HUES6 (cell line): ENCODE data around the gene SF3B3.

ENCODE experiments used
- H3K27ac ChIP-seq: 2 replicates; pipeline ENCODE4 v1.7.0; 2013; ENCODE audit warnings: low read depth, mild to moderate bottlenecking, low read length, inconsistent platforms
- H3K27me3 ChIP-seq: 2 replicates; pipeline ENCODE4 v1.6.1; 2013; ENCODE audit warnings: low read length; ENCODE audit not compliant: control insufficient read depth, insufficient read depth
- H3K36me3 ChIP-seq: 2 replicates; pipeline ENCODE4 v1.6.1; 2013; ENCODE audit warnings: low read length; ENCODE audit not compliant: control insufficient read depth, insufficient read depth
- H3K4me1 ChIP-seq: 2 replicates; pipeline ENCODE4 v1.6.1; 2013; ENCODE audit warnings: low read length; ENCODE audit not compliant: control insufficient read depth, insufficient read depth
- H3K4me3 ChIP-seq: 2 replicates; pipeline ENCODE4 v1.5.1; 2013; ENCODE audit warnings: low read depth, low read length
- H3K9ac ChIP-seq: one replicate; pipeline ENCODE4 v1.6.1; 2013; ENCODE audit warnings: mild to moderate bottlenecking, low read length
- H3K9me3 ChIP-seq: 2 replicates; pipeline ENCODE4 v1.6.1; 2013; ENCODE audit warnings: low read depth, low read length; ENCODE audit not compliant: control insufficient read depth, insufficient read depth

SF3B3 gene

GRCh38 chr16:70540994-70541393, 17.4 kb downstream of the SF3B3 start:
- Histone ChIP-seq H3K27ac (no peak overlapping the region), H3K9ac (no peak overlapping the region)

GRCh38 chr16:70544548-70544947, 20.9 kb downstream of the SF3B3 start:
- peaks cover 99% of the 10 kb centered on the region for H3K36me3 ChIP-seq

More at GRCh38 chr16:70540994-70541393, 17.4 kb downstream of the SF3B3 start:
- Histone ChIP-seq H3K36me3 (peaks cover 99% of the 10 kb centered on the region), H3K9me3 (no peaks in the 10 kb centered on the region), H3K27me3 (no peaks in the 10 kb centered on the region), H3K4me1 (no peaks in the 10 kb centered on the region), H3K4me3 (no peak overlapping the region)

GRCh38 chr16:70548936-70549335, 25.3 kb downstream of the SF3B3 start:
- Histone ChIP-seq H3K36me3 (peaks cover 98% of the 10 kb centered on the region), H3K9me3 (no peaks in the 10 kb centered on the region), H3K4me1 (0 out of 2 replicates have a peak, but pooled peaks cover 6% of the 10 kb centered on the region), H3K9ac (no peak overlapping the region), H3K27me3 (no peaks in the 10 kb centered on the region), H3K27ac (no peak overlapping the region), H3K4me3 (no peak overlapping the region)

More at GRCh38 chr16:70544548-70544947, 20.9 kb downstream of the SF3B3 start:
- Histone ChIP-seq H3K9me3 (no peaks in the 10 kb centered on the region), H3K27me3 (no peaks in the 10 kb centered on the region), H3K4me3 (no peak overlapping the region), H3K4me1 (no peaks in the 10 kb centered on the region), H3K9ac (no peak overlapping the region), H3K27ac (no peak overlapping the region)

GRCh38 chr16:70550082-70550481, 26.5 kb downstream of the SF3B3 start:
- H3K9ac ChIP-seq, result no peak overlapping the region
- H3K9me3 ChIP-seq, result no peaks in the 10 kb centered on the region
- no peak overlapping the region for H3K27ac ChIP-seq
- H3K4me1 ChIP-seq, result 0 out of 2 replicates have a peak, but pooled peaks cover 6% of the 10 kb centered on the region
- peaks cover 98% of the 10 kb centered on the region for H3K36me3 ChIP-seq
- H3K27me3 ChIP-seq, result no peaks in the 10 kb centered on the region
- no peak overlapping the region for H3K4me3 ChIP-seq

- H3K9ac ChIP-seq, result no peak overlapping the region
- H3K4me3 ChIP-seq, result no peak overlapping the region
- H3K36me3 ChIP-seq, result peaks cover 99% of the 10 kb centered on the region
- no peaks in the 10 kb centered on the region for H3K27me3 ChIP-seq
- 0 out of 2 replicates have a peak, but pooled peaks cover 6% of the 10 kb centered on the region for H3K4me1 ChIP-seq
- no peaks in the 10 kb centered on the region for H3K9me3 ChIP-seq
- no peak overlapping the region for H3K27ac ChIP-seq
Measured at GRCh38 chr16:70551788-70552187, 28.2 kb downstream of the SF3B3 start.

GRCh38 chr16:70552675-70553074, 29.1 kb downstream of the SF3B3 start:
- H3K36me3 ChIP-seq, result peaks cover 99% of the 10 kb centered on the region
- no peaks in the 10 kb centered on the region for H3K27me3 ChIP-seq
- no peak overlapping the region for H3K4me3 ChIP-seq
- no peak overlapping the region for H3K9ac ChIP-seq
- H3K27ac ChIP-seq, result no peak overlapping the region
- 0 out of 2 replicates have a peak, but pooled peaks cover 6% of the 10 kb centered on the region for H3K4me1 ChIP-seq
- no peaks in the 10 kb centered on the region for H3K9me3 ChIP-seq

- Histone ChIP-seq H3K9ac (no peak overlapping the region), H3K4me3 (no peak overlapping the region), H3K4me1 (0 out of 2 replicates have a peak, but pooled peaks cover 6% of the 10 kb centered on the region), H3K27ac (no peak overlapping the region), H3K27me3 (no peaks in the 10 kb centered on the region), H3K36me3 (peaks cover 99% of the 10 kb centered on the region), H3K9me3 (no peaks in the 10 kb centered on the region)
Measured at GRCh38 chr16:70553645-70554044, 30.0 kb downstream of the SF3B3 start.

GRCh38 chr16:70556063-70556462, 32.4 kb downstream of the SF3B3 start:
- no peaks in the 10 kb centered on the region for H3K27me3 ChIP-seq
- H3K4me1 ChIP-seq, result 0 out of 2 replicates have a peak, but pooled peaks cover 6% of the 10 kb centered on the region
- no peak overlapping the region for H3K9ac ChIP-seq
- no peaks in the 10 kb centered on the region for H3K9me3 ChIP-seq
- peaks cover 98% of the 10 kb centered on the region for H3K36me3 ChIP-seq
- no peak overlapping the region for H3K27ac ChIP-seq
- no peak overlapping the region for H3K4me3 ChIP-seq

GRCh38 chr16:70561623-70562022, 38.0 kb downstream of the SF3B3 start:
- no peak overlapping the region for H3K27ac ChIP-seq
- peaks cover 99% of the 10 kb centered on the region for H3K36me3 ChIP-seq
- H3K4me1 ChIP-seq, result no peaks in the 10 kb centered on the region
- H3K9ac ChIP-seq, result no peak overlapping the region
- H3K27me3 ChIP-seq, result no peaks in the 10 kb centered on the region
- no peak overlapping the region for H3K4me3 ChIP-seq
- H3K9me3 ChIP-seq, result no peaks in the 10 kb centered on the region

GRCh38 chr16:70563636-70564035, 40.0 kb downstream of the SF3B3 start:
- Histone ChIP-seq H3K36me3 (peaks cover 99% of the 10 kb centered on the region), H3K9ac (no peak overlapping the region), H3K27ac (no peak overlapping the region), H3K9me3 (no peaks in the 10 kb centered on the region), H3K4me1 (no peaks in the 10 kb centered on the region), H3K4me3 (no peak overlapping the region), H3K27me3 (no peaks in the 10 kb centered on the region)

- H3K27ac ChIP-seq, result no peak overlapping the region
- peaks cover 100% of the 10 kb centered on the region for H3K36me3 ChIP-seq
- H3K4me1 ChIP-seq, result no peaks in the 10 kb centered on the region
- H3K27me3 ChIP-seq, result no peaks in the 10 kb centered on the region
- no peak overlapping the region for H3K4me3 ChIP-seq
- H3K9ac ChIP-seq, result no peak overlapping the region
- H3K9me3 ChIP-seq, result no peaks in the 10 kb centered on the region
Measured at GRCh38 chr16:70565053-70565452, 41.4 kb downstream of the SF3B3 start.
